GM12878 (cell line): Measurements from ENCODE around the gene MMP19. TPM values are rescaled to one million over a fixed set of nuclear protein-coding genes. Genes with fewer than 3 reads are reported as not detected.

Experiments
- ATAC-seq: fragments of 200-7000 bp; cut with Tn5 transposase; 3 replicates; pipeline ENCODE4 v1.9.1; 2020; ENCODE audit warnings: mild to moderate bottlenecking, moderate library complexity
- BruUV-seq: library from RNA; stranded (reverse); fragments of 400-500 nt; replicated peaks from 2 replicates; lab custom pipeline; 2021; lab: Mats Ljungman, UMichigan
- CTCF ChIA-PET: fragments of 300-600 bp; sonication (Branson Sonifier 250); formaldehyde crosslinking; extraction: SDS; loops from one replicate; lab custom pipeline; 2021; ENCODE audit warnings: inconsistent platforms; lab: Yijun Ruan, JAX
- POLR2A ChIA-PET: fragments of 350-600 bp; formaldehyde crosslinking; extraction: SDS; loops from one replicate; lab custom pipeline; 2021; ENCODE audit warnings: inconsistent platforms; lab: Charles Lee
- RAD21 ChIA-PET: fragments of 300-600 bp; sonication (Branson Sonifier 250); formaldehyde crosslinking; loops from one replicate; lab custom pipeline; 2023; ENCODE audit warnings: antibody characterized with exemption; ENCODE audit not compliant: unreplicated experiment; lab: Charles Lee
- SMC1A ChIA-PET: fragments of 300-600 bp; sonication (Branson Sonifier 250); formaldehyde crosslinking; loops from one replicate; lab custom pipeline; 2023; ENCODE audit not compliant: unreplicated experiment, uncharacterized antibody; lab: Charles Lee
- DNase-seq: peaks from one replicate; pipeline ENCODE4 v3.0.0-alpha.2; 2011; ENCODE audit warnings: low read depth, low spot score
- FAIRE-seq: peaks from 3 replicates; lab custom pipeline; 2011; peaks lifted over from hg19 to GRCh38; lab: Jason Lieb, UNC
- H2AFZ ChIP-seq: 2 replicates; pipeline ENCODE4 v1.6.0; 2011; ENCODE audit warnings: low read depth, low read length, control low read depth; ENCODE audit not compliant: control insufficient read depth
- H3K27ac ChIP-seq: 2 replicates; pipeline ENCODE4 v1.5.1; 2011; ENCODE audit warnings: control low read depth; ENCODE audit not compliant: control insufficient read depth, insufficient read depth
- H3K27me3 ChIP-seq, 2 experiments: replicated peaks in 1 of 2; 2 replicates each; pipeline versions ENCODE4 v1.6.0 to v1.6.1; 2011; ENCODE audit warnings: low read length in 1 of 2; ENCODE audit not compliant: control insufficient read depth in 2 of 2, insufficient read depth in 2 of 2
- H3K36me3 ChIP-seq, 2 experiments: 2 replicates each; pipeline ENCODE4 v1.5.1; 2011; ENCODE audit warnings: low read length in 1 of 2; ENCODE audit not compliant: control insufficient read depth in 2 of 2, insufficient read depth in 2 of 2
- H3K4me1 ChIP-seq: 2 replicates; pipeline ENCODE4 v1.6.1; 2011; ENCODE audit warnings: mild to moderate bottlenecking, low read length, moderate library complexity, mixed read lengths; ENCODE audit not compliant: control insufficient read depth, insufficient read depth
- H3K4me2 ChIP-seq: 2 replicates; pipeline ENCODE4 v1.6.0; 2011; ENCODE audit warnings: control low read depth; ENCODE audit not compliant: control insufficient read depth, insufficient read depth
- H3K4me3 ChIP-seq: fragments of 200-600 bp; sonication (generic); 2 replicates; pipeline ENCODE4 v1.5.1; 2016
- H3K79me2 ChIP-seq: 2 replicates; pipeline ENCODE4 v1.6.0; 2011; ENCODE audit warnings: low read length; ENCODE audit not compliant: control insufficient read depth, insufficient read depth
- H3K9ac ChIP-seq: 2 replicates; pipeline ENCODE4 v1.8.0; 2011; ENCODE audit warnings: low read length, control low read depth, mixed read lengths; ENCODE audit not compliant: control insufficient read depth, insufficient read depth
- H3K9me3 ChIP-seq: replicated peaks from 3 replicates; pipeline ENCODE4 v1.5.1; 2011; ENCODE audit warnings: mild to moderate bottlenecking, low read length; ENCODE audit not compliant: control insufficient read depth, insufficient read depth
- H4K20me1 ChIP-seq: 2 replicates; pipeline ENCODE4 v1.6.0; 2011; ENCODE audit not compliant: control insufficient read depth, insufficient read depth
- ASH2L ChIP-seq: fragments of 300-600, 200-600 bp; sonication (generic); IDR thresholded peaks from 2 replicates; pipeline ENCODE4 v1.6.1; 2017; ENCODE audit warnings: low read depth, mild to moderate bottlenecking, borderline replicate concordance
- BCLAF1 ChIP-seq: fragments of 450-650 bp; IDR thresholded peaks from 2 replicates; pipeline ENCODE4 v1.6.1; 2017; ENCODE audit warnings: antibody characterized with exemption, mild to moderate bottlenecking, moderate library complexity
- ESRRA ChIP-seq: IDR thresholded peaks from 2 replicates; pipeline ENCODE4 v1.6.1; 2012; ENCODE audit warnings: mild to moderate bottlenecking, low read length, improper control_type of control experiment
- LARP7 ChIP-seq: fragments of 450-650 bp; IDR thresholded peaks from 2 replicates; pipeline ENCODE4 v1.6.1; 2017; ENCODE audit warnings: mild to moderate bottlenecking
- NR2F1 ChIP-seq: fragments of 450-650 bp; conservative IDR thresholded peaks from 2 replicates; pipeline ENCODE4 v1.6.1; 2017; ENCODE audit warnings: mild to moderate bottlenecking
- PAX5 ChIP-seq: IDR thresholded peaks from 2 replicates; pipeline ENCODE4 v1.6.1; 2011; ENCODE audit warnings: low read depth, low read length, borderline replicate concordance
- POLR2A ChIP-seq: IDR thresholded peaks from 2 replicates; pipeline ENCODE4 v1.6.1; 2011; ENCODE audit warnings: low read depth, mild to moderate bottlenecking, low read length
- SIN3A ChIP-seq: IDR thresholded peaks from 2 replicates; pipeline ENCODE4 v1.6.1; 2012; ENCODE audit warnings: low read depth, low read length, improper control_type of control experiment
- SMAD1 ChIP-seq: fragments of 450-650 bp; IDR thresholded peaks from 2 replicates; pipeline ENCODE4 v1.6.1; 2018; ENCODE audit warnings: mild to moderate bottlenecking, low read depth; ENCODE audit not compliant: partially characterized antibody
- SMAD5 ChIP-seq: IDR thresholded peaks from 2 replicates; pipeline ENCODE4 v1.6.1; 2016; ENCODE audit warnings: antibody characterized with exemption, low read depth
- TCF7 ChIP-seq: IDR thresholded peaks from 2 replicates; pipeline ENCODE4 v1.6.1; 2014; ENCODE audit warnings: antibody characterized with exemption, borderline replicate concordance
- ZNF207 ChIP-seq: fragments of 450-650 bp; IDR thresholded peaks from 2 replicates; pipeline ENCODE4 v1.6.1; 2014; ENCODE audit warnings: antibody characterized with exemption, mild to moderate bottlenecking, borderline replicate concordance
- ZNF384 ChIP-seq: IDR thresholded peaks from 2 replicates; pipeline ENCODE4 v1.6.1; 2012; ENCODE audit warnings: low read depth, mild to moderate bottlenecking, low read length, improper control_type of control experiment, borderline replicate concordance
- WGBS: methylation state at CpG from one replicate; pipeline ENCODE4 v1.1.6; 2016; ENCODE audit warnings: low lambda C conversion rate; ENCODE audit not compliant: insufficient replicate concordance, insufficient coverage; ENCODE audit errors: missing lambda C conversion rate; 5-methylcytosine and 5-hydroxymethylcytosine counted together
- in situ Hi-C: fragments of 300-500 bp; cut with MboI; formaldehyde crosslinking; loops from 9 replicates; pipeline ENCODE4 v1.14.3; 2018; ENCODE audit warnings: mixed read lengths
- intact Hi-C: fragments of 100-400 bp; cut with micrococcal nuclease; formaldehyde crosslinking; loops from one replicate; pipeline ENCODE4 v1.14.2; 2022; ENCODE audit not compliant: unreplicated experiment
- polyA plus RNA-seq, 11 experiments: library from polyadenylated mRNA; depleted of rRNA in 4 of 11; unstranded in 6 of 11; stranded (reverse) in 5 of 11; fragments of >200 nt; fragmentation: Nextera tagmentation in 4 of 11; fragmentation: Illumina TruSeq in 1 of 11; extraction: Ambion mirVana in 4 of 11; extraction: Trizol in 1 of 11; gene quantifications; 1 replicate in 1 of 11; 2 replicates in 10 of 11; pipeline versions ENCODE4 v1.2.1 to v1.2.3, GENCODE V29; 2011 to 2016; ENCODE audit warnings: inconsistent platforms in 2 of 11, missing spikeins in 2 of 11, low read depth in 1 of 11
- total RNA-seq, 4 experiments: library from RNA; depleted of rRNA in 3 of 4; stranded (reverse); fragments of >200 nt in 3 of 4; fragmentation: Illumina TruSeq in 1 of 4; extraction: Trizol in 1 of 4; gene quantifications; 2 replicates each; pipeline versions ENCODE4 v1.2.1 to v1.2.3, GENCODE V29; 2013 to 2021

Gene MMP19
- total and polyA plus RNA-seq, 10 of the 15 experiments (the other 5 are each of a cell fraction or from before 2014, with no cell fraction given): 0.03 to 0.04 (median 0.04) TPM; not detected in 7

GRCh38 chr12:55812088-55812487 is 30.6 kb downstream of the MMP19 start (continued):
- TF ChIP-seq ASH2L: no peak
- no peak for TF ChIP-seq BCLAF1

GRCh38 chr12:55809274-55809673 is 33.5 kb downstream of the MMP19 start:
- Histone ChIP-seq H3K4me1 (no peaks in the 10 kb centered on the region), H3K9me3 (no peaks in the 10 kb centered on the region), H4K20me1 (peaks cover 4% of the 10 kb centered on the region; the same call in 1 of the 2 replicates), H3K9ac (no peak overlapping the region), H3K4me2 (no peak overlapping the region), H3K27me3 (no peaks in the 10 kb centered on the region), H2AFZ (no peak overlapping the region), H3K27ac (no peak overlapping the region), H3K4me3 (no peak overlapping the region), H3K79me2 (peaks cover 71% of the 10 kb centered on the region), H3K36me3 (peaks cover 1 to 14% of the 10 kb centered on the region in 2 experiments; a peak in 3 of 4 replicates)
- 91% methylated on average over 4 of the region's 5 CpGs for WGBS
- RAD21 ChIA-PET: no interaction called here
- SMC1A ChIA-PET: interaction anchor here (0.6 kb wide), 1 partner anchor 9 kb away, joined by 3 read pairs; the partner anchor contains the start of gene ORMDL2
- DNase-seq: no peak
- in situ Hi-C loops (no loop called here), intact Hi-C loops (no loop called here)
- CTCF ChIA-PET: interaction anchor here (0.6 to 1.3 kb wide), 3 partner anchors 8 to 188 kb away, joined by 3 read pairs; partner anchors contain the start of genes ORMDL2, SARNP and SUOX
- BruUV-seq: no TSS peak
- no peak for ATAC-seq
- POLR2A ChIA-PET: interaction anchor here (0.5 to 1.4 kb wide), 2 partner anchors 9 to 17 kb away, joined by 3 to 4 read pairs; partner anchors contain the start of genes ORMDL2 and SARNP
- TF ChIP-seq ESRRA (no peak), SIN3A (no peak), TCF7 (no peak), NR2F1 (no peak), SMAD5 (no peak), LARP7 (no peak), ZNF384 (no peak), ZNF207 (no peak), SMAD1 (no peak), PAX5 (no peak), POLR2A (no peak)
- no peak for FAIRE-seq
